K562 (cell line): ENCODE data around the gene PDZD2. TPM values are rescaled to one million over a fixed set of nuclear protein-coding genes. Genes with fewer than 3 reads are reported as not detected.

Source experiments
- ATAC-seq: fragments of 200-7000 bp; cut with Tn5 transposase; 3 replicates; pipeline ENCODE4 v1.9.1; 2020; ENCODE audit warnings: moderate library complexity
- BruUV-seq: library from RNA; stranded (reverse); fragments of 400-500 nt; replicated peaks from 2 replicates; lab custom pipeline; 2021; lab: Mats Ljungman, UMichigan
- CTCF ChIA-PET: fragments of 300-600 bp; formaldehyde crosslinking; extraction: SDS; loops from one replicate; lab custom pipeline; 2021; ENCODE audit warnings: low intra/inter-chr PET ratio; lab: Yijun Ruan, JAX
- POLR2A ChIA-PET: fragments of 300-600, 350-650 bp; sonication (Branson Sonifier 250); formaldehyde crosslinking; extraction: SDS; loops from one replicate; lab custom pipeline; 2021; ENCODE audit warnings: antibody characterized with exemption, inconsistent platforms; lab: Yijun Ruan, JAX
- DNase-seq, 4 experiments: peaks; one replicate each; pipeline versions ENCODE4 v3.0.0 to v3.0.0-alpha.2; 2011 to 2018; ENCODE audit warnings: low spot score in 3 of 4, mixed read lengths in 3 of 4; ENCODE audit errors: extremely low read depth in 1 of 4
- FAIRE-seq: peaks from 2 replicates; lab custom pipeline; 2011; peaks lifted over from hg19 to GRCh38; lab: Jason Lieb, UNC
- H2AFZ ChIP-seq: 2 replicates; pipeline ENCODE4 v1.6.0; 2011; ENCODE audit warnings: low read depth, low read length, control low read depth, inconsistent platforms
- H3K27ac ChIP-seq: fragments of 200-600 bp; 3 replicates; pipeline ENCODE4 v1.8.0; 2011; ENCODE audit warnings: low read depth, mild to moderate bottlenecking, control low read depth, inconsistent platforms, low read length, moderate library complexity, mixed read lengths; ENCODE audit errors: extremely low read depth
- H3K27me3 ChIP-seq, 2 experiments: fragments of 300-600 bp in 1 of 2; 2 replicates in 1 of 2; 3 replicates in 1 of 2; pipeline versions ENCODE4 v1.6.0 to v1.8.0; 2011; ENCODE audit warnings: inconsistent platforms in 2 of 2, low read length in 2 of 2, mild to moderate bottlenecking in 1 of 2, mixed read lengths in 1 of 2, moderate library complexity in 1 of 2; ENCODE audit not compliant: control insufficient read depth in 2 of 2, insufficient read depth in 2 of 2
- H3K36me3 ChIP-seq: fragments of 300-600 bp; 3 replicates; pipeline ENCODE4 v1.8.0; 2011; ENCODE audit warnings: mild to moderate bottlenecking, low read length, inconsistent platforms; ENCODE audit not compliant: control insufficient read depth, insufficient read depth
- H3K4me1 ChIP-seq, 2 experiments: fragments of 200-600 bp in 1 of 2; replicated peaks in 1 of 2; 2 replicates in 1 of 2; 3 replicates in 1 of 2; pipeline versions ENCODE4 v1.5.1 to v1.8.0; 2011; ENCODE audit warnings: inconsistent platforms in 2 of 2, low read length in 2 of 2, mild to moderate bottlenecking in 1 of 2, mixed read lengths in 1 of 2, moderate library complexity in 1 of 2; ENCODE audit not compliant: control insufficient read depth in 2 of 2, insufficient read depth in 2 of 2
- H3K4me2 ChIP-seq: 2 replicates; pipeline ENCODE4 v1.6.1; 2011; ENCODE audit warnings: low read length, control low read depth, inconsistent platforms, mixed read lengths; ENCODE audit not compliant: insufficient read depth
- H3K4me3 ChIP-seq: fragments of 200-600 bp; sonication (generic), shearing (Covaris generic); 2 replicates; pipeline ENCODE4 v1.5.1; 2016; ENCODE audit warnings: control low read depth, inconsistent platforms
- H3K79me2 ChIP-seq: fragments of 200-600 bp; 3 replicates; pipeline ENCODE4 v1.8.0; 2011; ENCODE audit warnings: low read length, inconsistent platforms; ENCODE audit not compliant: control insufficient read depth, insufficient read depth
- H3K9ac ChIP-seq, 2 experiments: 2 replicates each; pipeline versions ENCODE4 v1.6.0 to v1.6.1; 2011; ENCODE audit warnings: low read depth in 2 of 2, low read length in 2 of 2, control low read depth in 1 of 2, inconsistent platforms in 1 of 2, mild to moderate bottlenecking in 1 of 2, mixed read lengths in 1 of 2; ENCODE audit not compliant: insufficient read depth in 1 of 2
- H3K9me1 ChIP-seq: one replicate; pipeline ENCODE4 v1.6.0; 2011; ENCODE audit warnings: inconsistent platforms, mild to moderate bottlenecking, low read length, moderate library complexity; ENCODE audit not compliant: control insufficient read depth, insufficient read depth
- H3K9me3 ChIP-seq: replicated peaks from 2 replicates; pipeline ENCODE4 v1.5.1; 2011; ENCODE audit warnings: low read depth, low read length, inconsistent platforms; ENCODE audit not compliant: control insufficient read depth, insufficient read depth
- H4K20me1 ChIP-seq: replicated peaks from 2 replicates; pipeline ENCODE4 v1.6.1; 2011; ENCODE audit warnings: low read length, inconsistent platforms, mixed read lengths; ENCODE audit not compliant: control insufficient read depth, insufficient read depth
- BCL6 ChIP-seq: fragments of 250-450 bp; sonication (Bioruptor Pico); IDR thresholded peaks from 2 replicates; pipeline ENCODE4 v1.4.0; 2020
- DDX20 ChIP-seq: fragments of 450-650 bp; IDR thresholded peaks from 2 replicates; pipeline ENCODE4 v1.6.1; 2016; ENCODE audit warnings: missing genetic modification characterization, low read depth, mild to moderate bottlenecking, missing compliant biosample characterization, moderate library complexity
- HLTF ChIP-seq: fragments of 450-650 bp; IDR thresholded peaks from 2 replicates; pipeline ENCODE4 v1.6.1; 2016
- TAL1 ChIP-seq: fragments of 450-650 bp; IDR thresholded peaks from 2 replicates; pipeline ENCODE4 v1.6.1; 2016; ENCODE audit warnings: mild to moderate bottlenecking
- TCFL5 ChIP-seq: fragments of 250-450 bp; sonication (Bioruptor Pico); conservative IDR thresholded peaks from 2 replicates; pipeline ENCODE4 v1.6.1; 2021; ENCODE audit warnings: mild to moderate bottlenecking, moderate library complexity, matching md5 sums
- ZNF165 ChIP-seq: fragments of 250-450 bp; sonication (Bioruptor Pico); IDR thresholded peaks from 2 replicates; pipeline ENCODE4 v1.4.0; 2020; ENCODE audit warnings: borderline replicate concordance
- ZNF282 ChIP-seq: sonication (generic); formaldehyde crosslinking; IDR thresholded peaks from 2 replicates; pipeline ENCODE4 v1.8.1; 2023; ENCODE audit warnings: missing genetic modification reagents
- ZNF79 ChIP-seq: fragments of 250-450 bp; sonication (Bioruptor Pico); IDR thresholded peaks from 2 replicates; pipeline ENCODE4 v1.4.0; 2020; ENCODE audit warnings: low read depth, mild to moderate bottlenecking, moderate library complexity
- WGBS: fragments of 100-300 bp; shearing (Covaris generic); methylation state at CpG from one replicate; pipeline ENCODE4 v1.1.6; 2016; ENCODE audit warnings: low coverage, mixed read lengths; ENCODE audit not compliant: insufficient coverage; ENCODE audit errors: missing lambda C conversion rate; 5-methylcytosine and 5-hydroxymethylcytosine counted together
- in situ Hi-C: fragments of 300-500 bp; cut with MboI; formaldehyde crosslinking; loops from 4 replicates; pipeline ENCODE4 v1.15.0; 2018; ENCODE audit warnings: inconsistent platforms, mixed read lengths
- intact Hi-C: fragments of 100-400 bp; cut with micrococcal nuclease; formaldehyde crosslinking; loops from 2 replicates; pipeline ENCODE4 v1.14.2; 2022
- polyA plus RNA-seq, 8 experiments: library from polyadenylated mRNA; depleted of rRNA in 4 of 8; stranded (reverse) in 5 of 8; unstranded in 3 of 8; fragments of >200 nt; fragmentation: Nextera tagmentation in 2 of 8; fragmentation: Illumina TruSeq in 1 of 8; extraction: Ambion mirVana in 2 of 8; extraction: Trizol in 1 of 8; gene quantifications; 2 replicates each; pipeline versions ENCODE4 v1.2.1 to v1.2.3, GENCODE V29; 2011 to 2014; ENCODE audit warnings: inconsistent platforms in 1 of 8, missing spikeins in 1 of 8
- total RNA-seq, 7 experiments: library from RNA; depleted of rRNA in 6 of 7; stranded (reverse); fragments of >200 nt in 6 of 7; fragmentation: Illumina TruSeq in 2 of 7; extraction: Trizol in 2 of 7; gene quantifications; 2 replicates each; pipeline versions ENCODE4 v1.2.1 to v1.2.3, GENCODE V29; 2011 to 2021; ENCODE audit warnings: low replicate concordance in 1 of 7
- TF ChIP-seq, protein P1 (sequence below): fragments of 450-650 bp; IDR thresholded peaks from 2 replicates; pipeline ENCODE4 v1.6.1; 2016
- TF ChIP-seq, protein P2 (sequence below): IDR thresholded peaks from 2 replicates; pipeline ENCODE4 v1.6.1; 2012; ENCODE audit warnings: low read depth, low read length, improper control_type of control experiment, borderline replicate concordance
- TF ChIP-seq, protein P3 (sequence below): sonication (generic); formaldehyde crosslinking; IDR thresholded peaks from 2 replicates; pipeline ENCODE4 v1.8.0; 2022; ENCODE audit warnings: mild to moderate bottlenecking, missing genetic modification reagents, borderline replicate concordance

Gene PDZD2
- total and polyA plus RNA-seq, 9 of the 15 experiments (the other 6 are each of a cell fraction or from before 2014, with no cell fraction given) = 0.02 to 0.08 (median 0.04) TPM; not detected in 6

DNA sequence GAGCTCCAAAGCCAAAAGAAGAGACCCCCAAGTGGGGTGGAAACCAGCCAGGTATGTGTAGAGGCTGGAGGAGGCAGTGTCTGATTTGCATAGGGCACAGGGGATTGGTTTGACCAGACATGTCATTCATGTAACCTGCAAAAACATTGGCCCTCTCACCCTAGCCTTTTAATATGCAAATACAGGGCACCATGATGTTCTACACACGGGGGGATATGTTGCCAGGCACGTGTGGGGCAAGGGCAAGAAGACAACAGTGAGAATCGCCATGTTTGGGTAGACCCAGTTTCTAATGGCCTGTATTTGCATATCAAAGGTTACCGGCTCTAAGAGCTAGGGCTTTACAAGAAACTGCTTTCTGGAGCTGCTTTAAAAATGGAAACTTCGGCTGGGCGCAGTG lies 326.3 kb downstream of the PDZD2 start:
- H3K36me3 ChIP-seq = no peaks in the 10 kb centered on the region
- H3K4me2 ChIP-seq = no peak overlapping the region
- no peak overlapping the region for H3K9ac ChIP-seq
- 2% methylated on average over 6 of the region's 6 CpGs for WGBS
- H3K27me3 ChIP-seq = peaks cover 35 to 37% of the 10 kb centered on the region in 2 experiments
- no peak for ATAC-seq
- H2AFZ ChIP-seq = no peak overlapping the region
- intact Hi-C loops = no loop called here
- H4K20me1 ChIP-seq = no peaks in the 10 kb centered on the region
- FAIRE-seq = no peak
- no peak for DNase-seq
- ChIA-PET POLR2A (interaction anchor here (0.6 kb wide), 1 partner anchor 117 kb away, joined by 3 read pairs; no protein-coding TSS in a partner anchor), CTCF (no interaction called here)
- no peaks in the 10 kb centered on the region for H3K9me3 ChIP-seq
- in situ Hi-C loops = no loop called here
- BruUV-seq = no TSS peak
- no peaks in the 10 kb centered on the region for H3K9me1 ChIP-seq
- H3K79me2 ChIP-seq = no peaks in the 10 kb centered on the region
- TF ChIP-seq DDX20 (tag) (no peak), ZNF282 (CRISPR knock-in tag) (no peak)
- TF ChIP-seq, protein P1, sequence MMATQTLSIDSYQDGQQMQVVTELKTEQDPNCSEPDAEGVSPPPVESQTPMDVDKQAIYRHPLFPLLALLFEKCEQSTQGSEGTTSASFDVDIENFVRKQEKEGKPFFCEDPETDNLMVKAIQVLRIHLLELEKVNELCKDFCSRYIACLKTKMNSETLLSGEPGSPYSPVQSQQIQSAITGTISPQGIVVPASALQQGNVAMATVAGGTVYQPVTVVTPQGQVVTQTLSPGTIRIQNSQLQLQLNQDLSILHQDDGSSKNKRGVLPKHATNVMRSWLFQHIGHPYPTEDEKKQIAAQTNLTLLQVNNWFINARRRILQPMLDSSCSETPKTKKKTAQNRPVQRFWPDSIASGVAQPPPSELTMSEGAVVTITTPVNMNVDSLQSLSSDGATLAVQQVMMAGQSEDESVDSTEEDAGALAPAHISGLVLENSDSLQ = peak; percentile 35; the same call in 1 of the 2 replicates
- TF ChIP-seq, all 486 proteins: peak for 1
- Histone ChIP-seq H3K4me1 (no peaks in the 10 kb centered on the region), H3K4me3 (no peak overlapping the region), H3K27ac (no peak overlapping the region)

DNA sequence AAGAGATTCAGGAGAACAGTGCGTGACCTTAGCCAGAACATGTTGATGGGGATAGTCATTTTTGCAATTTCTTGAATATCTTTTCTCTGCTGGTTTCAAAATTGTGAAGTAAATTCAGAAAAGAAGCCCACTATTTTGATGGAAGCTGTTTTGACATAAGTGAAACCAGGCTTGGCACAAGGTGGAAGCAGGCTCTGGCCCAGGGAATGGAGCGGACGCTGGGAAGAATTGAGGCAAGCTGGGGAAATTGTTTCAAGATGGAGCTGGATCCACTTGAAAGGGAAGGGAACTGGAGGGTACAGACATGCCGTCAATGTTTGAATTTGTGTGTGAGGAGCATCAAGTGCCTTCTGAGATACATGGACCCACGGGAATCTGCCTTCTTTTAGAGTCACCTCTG lies 328.0 kb downstream of the PDZD2 start:
- no peak overlapping the region for H2AFZ ChIP-seq
- in situ Hi-C loops (no loop called here), intact Hi-C loops (no loop called here)
- TF ChIP-seq, protein P2, sequence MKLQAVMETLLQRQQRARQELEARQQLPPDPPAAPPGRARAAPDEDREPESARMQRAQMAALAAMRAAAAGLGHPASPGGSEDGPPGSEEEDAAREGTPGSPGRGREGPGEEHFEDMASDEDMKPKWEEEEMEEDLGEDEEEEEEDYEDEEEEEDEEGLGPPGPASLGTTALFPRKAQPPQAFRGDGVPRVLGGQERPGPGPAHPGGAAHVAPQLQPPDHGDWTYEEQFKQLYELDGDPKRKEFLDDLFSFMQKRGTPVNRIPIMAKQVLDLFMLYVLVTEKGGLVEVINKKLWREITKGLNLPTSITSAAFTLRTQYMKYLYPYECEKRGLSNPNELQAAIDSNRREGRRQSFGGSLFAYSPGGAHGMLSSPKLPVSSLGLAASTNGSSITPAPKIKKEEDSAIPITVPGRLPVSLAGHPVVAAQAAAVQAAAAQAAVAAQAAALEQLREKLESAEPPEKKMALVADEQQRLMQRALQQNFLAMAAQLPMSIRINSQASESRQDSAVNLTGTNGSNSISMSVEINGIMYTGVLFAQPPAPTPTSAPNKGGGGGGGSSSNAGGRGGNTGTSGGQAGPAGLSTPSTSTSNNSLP = no peak
- TF ChIP-seq ZNF79 (CRISPR knock-in tag) = no peak
- TF ChIP-seq, protein P3, sequence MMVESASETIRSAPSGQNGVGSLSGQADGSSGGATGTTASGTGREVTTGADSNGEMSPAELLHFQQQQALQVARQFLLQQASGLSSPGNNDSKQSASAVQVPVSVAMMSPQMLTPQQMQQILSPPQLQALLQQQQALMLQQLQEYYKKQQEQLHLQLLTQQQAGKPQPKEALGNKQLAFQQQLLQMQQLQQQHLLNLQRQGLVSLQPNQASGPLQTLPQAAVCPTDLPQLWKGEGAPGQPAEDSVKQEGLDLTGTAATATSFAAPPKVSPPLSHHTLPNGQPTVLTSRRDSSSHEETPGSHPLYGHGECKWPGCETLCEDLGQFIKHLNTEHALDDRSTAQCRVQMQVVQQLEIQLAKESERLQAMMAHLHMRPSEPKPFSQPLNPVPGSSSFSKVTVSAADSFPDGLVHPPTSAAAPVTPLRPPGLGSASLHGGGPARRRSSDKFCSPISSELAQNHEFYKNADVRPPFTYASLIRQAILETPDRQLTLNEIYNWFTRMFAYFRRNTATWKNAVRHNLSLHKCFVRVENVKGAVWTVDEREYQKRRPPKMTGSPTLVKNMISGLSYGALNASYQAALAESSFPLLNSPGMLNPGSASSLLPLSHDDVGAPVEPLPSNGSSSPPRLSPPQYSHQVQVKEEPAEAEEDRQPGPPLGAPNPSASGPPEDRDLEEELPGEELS = no peak
- TF ChIP-seq BCL6 (CRISPR knock-in tag) = no peak
- no peak for TF ChIP-seq TCFL5 (CRISPR knock-in tag)
- no peak for TF ChIP-seq HLTF
- TF ChIP-seq ZNF165 (CRISPR knock-in tag) = no peak
- TF ChIP-seq TAL1 = no peak
- WGBS = 3% methylated on average over 5 of the region's 5 CpGs
- no peaks in the 10 kb centered on the region for H3K36me3 ChIP-seq
- H3K27me3 ChIP-seq = peaks cover 31 to 33% of the 10 kb centered on the region in 2 experiments
- ATAC-seq = no peak
- no peaks in the 10 kb centered on the region for H4K20me1 ChIP-seq
- no peak overlapping the region for H3K27ac ChIP-seq
- H3K4me2 ChIP-seq = no peak overlapping the region
- H3K9me3 ChIP-seq = no peaks in the 10 kb centered on the region
- no peak overlapping the region for H3K4me3 ChIP-seq
- POLR2A ChIA-PET = no interaction called here
- no TSS peak for BruUV-seq
- no peak for FAIRE-seq
- H3K79me2 ChIP-seq = no peaks in the 10 kb centered on the region
- DNase-seq = no peak
- no peak overlapping the region for H3K9ac ChIP-seq
- H3K9me1 ChIP-seq = no peaks in the 10 kb centered on the region
- CTCF ChIA-PET = no interaction called here
- H3K4me1 ChIP-seq = no peaks in the 10 kb centered on the region
